ENCODE results near the gene CAMSAP2. TPM values are rescaled to one million over a fixed set of nuclear protein-coding genes. Genes with fewer than 3 reads are reported as not detected.

Gene CAMSAP2
- total RNA-seq, 1 experiment from 2014 or later = 20.7 TPM

- Mint-ChIP-seq H3K27ac (no peak overlapping the region), H3K27me3 (ENCODE audit: low read depth) (no peaks in the 10 kb centered on the region), H3K4me1 (peaks cover 8% of the 10 kb centered on the region), H3K9me3 (peaks cover 10% of the 10 kb centered on the region), H3K4me3 (no peak overlapping the region), H3K36me3 (peaks cover 11% of the 10 kb centered on the region)
- TF ChIP-seq NR3C1 (CRISPR knock-in tag; conservative IDR thresholded peaks at IDR 0.05; ENCODE audit: low read depth) = no peak
- no peak for TF ChIP-seq RORB (CRISPR knock-in tag; IDR thresholded peaks at IDR 0.05)
- TF ChIP-seq GTF2I (CRISPR knock-in tag; conservative IDR thresholded peaks at IDR 0.05) = no peak
- no peak for TF ChIP-seq ARID4B (CRISPR knock-in tag; IDR thresholded peaks at IDR 0.05; ENCODE audit: borderline replicate concordance)
- TF ChIP-seq CREB1 (CRISPR knock-in tag; IDR thresholded peaks at IDR 0.05) = no peak
- no peak for TF ChIP-seq ZNF416 (CRISPR knock-in tag; IDR thresholded peaks at IDR 0.05)
- TF ChIP-seq USF1 (CRISPR knock-in tag; IDR thresholded peaks at IDR 0.05) = no peak
- no peak for TF ChIP-seq NFATC4 (CRISPR knock-in tag; IDR thresholded peaks at IDR 0.05)
- no peak for TF ChIP-seq FOXK1 (CRISPR knock-in tag; IDR thresholded peaks at IDR 0.05)
- ChIA-PET CTCF (no interaction called here), POLR2A (no interaction called here)
- DNase-seq (ENCODE audit: low spot score) (no peak), ATAC-seq (no peak)
Observed at GRCh38 chr1:200794506-200795065, 55.9 kb downstream of the CAMSAP2 start.

- ChIA-PET POLR2A (no interaction called here), CTCF (no interaction called here)
- ATAC-seq (no peak), DNase-seq (ENCODE audit: low spot score) (no peak)
- Mint-ChIP-seq H3K4me3 (no peak overlapping the region), H3K4me1 (peaks cover 12% of the 10 kb centered on the region), H3K27me3 (ENCODE audit: low read depth) (no peaks in the 10 kb centered on the region), H3K9me3 (peaks cover 10% of the 10 kb centered on the region), H3K27ac (no peak overlapping the region), H3K36me3 (peaks cover 11% of the 10 kb centered on the region)
- no peak for TF ChIP-seq CTCF (IDR thresholded peaks at IDR 0.05)
- no peak for TF ChIP-seq E2F4 (CRISPR knock-in tag; IDR thresholded peaks at IDR 0.05; ENCODE audit: borderline replicate concordance, low read depth)
- no peak for TF ChIP-seq PRDM15 (CRISPR knock-in tag; IDR thresholded peaks at IDR 0.05)
- TF ChIP-seq USF2 (CRISPR knock-in tag; IDR thresholded peaks at IDR 0.05) = no peak
- TF ChIP-seq MXD4 (CRISPR knock-in tag; IDR thresholded peaks at IDR 0.05; ENCODE audit: borderline replicate concordance) = no peak
- no peak for TF ChIP-seq GRHL2 (CRISPR knock-in tag; IDR thresholded peaks at IDR 0.05; ENCODE audit: insufficient replicate concordance, severe bottlenecking)
- no peak for TF ChIP-seq AFF4 (CRISPR knock-in tag; IDR thresholded peaks at IDR 0.05; ENCODE audit: borderline replicate concordance)
Observed at GRCh38 chr1:200795156-200795555, 56.5 kb downstream of the CAMSAP2 start.
